SIG-M5 treated with dmso at 0.1 percent for 504 hours (cell line): ENCODE results near the gene NPM1.
A peak's percentile ranks its signal among the peaks of the same experiment; 100 is the strongest.

Experiments
- DNase-seq: peaks from one replicate; lab custom pipeline; 2025; ENCODE audit not compliant: unreplicated experiment; lab: John Stamatoyannopoulos, UW

Gene NPM1

GRCh38 chr5:171427318-171428167, 39.9 kb downstream of the NPM1 start:
- no peak for DNase-seq

- DNase-seq = no peak
Measured at GRCh38 chr5:171428168-171428696, 40.6 kb downstream of the NPM1 start.

GRCh38 chr5:171428809-171429542, 41.3 kb downstream of the NPM1 start:
- no peak for DNase-seq

GRCh38 chr5:171429543-171429910, 41.9 kb downstream of the NPM1 start:
- no peak for DNase-seq

- DNase-seq = no peak
Measured at GRCh38 chr5:171431251-171431777, 43.7 kb downstream of the NPM1 start.

- no peak for DNase-seq
Measured at GRCh38 chr5:171432076-171432475, 44.4 kb downstream of the NPM1 start.

- no peak for DNase-seq
Measured at GRCh38 chr5:171432583-171433351, 45.1 kb downstream of the NPM1 start.

- no peak for DNase-seq
Measured at GRCh38 chr5:171433352-171433698, 45.7 kb downstream of the NPM1 start.

GRCh38 chr5:171433982-171434676, 46.5 kb downstream of the NPM1 start:
- no peak for DNase-seq

- DNase-seq = no peak
Measured at GRCh38 chr5:171434874-171435273, 47.2 kb downstream of the NPM1 start.

- no peak for DNase-seq
Measured at GRCh38 chr5:171435908-171436307, 48.3 kb downstream of the NPM1 start.

- DNase-seq = no peak
Measured at GRCh38 chr5:171436804-171437285, 49.2 kb downstream of the NPM1 start.

GRCh38 chr5:171437286-171437821, 49.7 kb downstream of the NPM1 start:
- no peak for DNase-seq

- DNase-seq = no peak
Measured at GRCh38 chr5:171438738-171439137, 51.1 kb downstream of the NPM1 start.

GRCh38 chr5:171441246-171441791, 53.7 kb downstream of the NPM1 start:
- DNase-seq = no peak

- DNase-seq = peak; percentile 52
Measured at GRCh38 chr5:171442287-171443042, 54.8 kb downstream of the NPM1 start.

- DNase-seq = no peak
Measured at GRCh38 chr5:171444582-171444981, 56.9 kb downstream of the NPM1 start.

GRCh38 chr5:171445644-171446516, 58.2 kb downstream of the NPM1 start:
- no peak for DNase-seq
